ENCODE results near the gene LURAP1L. TPM values are rescaled to one million over a fixed set of nuclear protein-coding genes. Genes with fewer than 3 reads are reported as not detected.
"Not testable (repeated sequence)": the region's sequence is repeated elsewhere in the genome, so short reads cannot be mapped to it uniquely, and the experiment has no call there.

The LURAP1L gene
- polyA plus RNA-seq, 1 donor, result 10.9 TPM

GRCh38 chr9:12856603-12857002 is 81.8 kb downstream of the LURAP1L start:
- no peak for DNase-seq (ENCODE audit: low read depth)

GRCh38 chr9:12859704-12860251 is 85.0 kb downstream of the LURAP1L start:
- DNase-seq (ENCODE audit: low read depth), result no peak

- DNase-seq (ENCODE audit: low read depth), result no peak
These were observed 86.2 kb downstream of the LURAP1L start for GRCh38 chr9:12860998-12861397.

GRCh38 chr9:12862611-12863410 is 88.0 kb downstream of the LURAP1L start:
- DNase-seq (ENCODE audit: low read depth), result no peak

GRCh38 chr9:12863618-12864017 is 88.8 kb downstream of the LURAP1L start:
- no peak for DNase-seq (ENCODE audit: low read depth)

GRCh38 chr9:12865380-12865779 is 90.6 kb downstream of the LURAP1L start:
- DNase-seq (ENCODE audit: low read depth), result not testable (repeated sequence)

Other genes with a start within 250 kb of the LURAP1L start
- gene TYRP1, start 81.6 kb upstream of the LURAP1L start, polyA plus RNA-seq (ENCODE audit: insufficient read length), result 0.34 TPM